CD14-positive monocyte (primary cell): ENCODE data around the gene SLCO3A1. TPM values are rescaled to one million over a fixed set of nuclear protein-coding genes. Genes with fewer than 3 reads are reported as not detected.
A peak's percentile ranks its signal among the peaks of the same experiment; 100 is the strongest.

ENCODE experiments used
- DNase-seq, 3 donors: peaks; one replicate each; pipeline ENCODE4 v3.0.0-alpha.2; 2011 to 2022
- H2AFZ ChIP-seq: 2 replicates; pipeline ENCODE4 v1.6.0; 2012; ENCODE audit warnings: mild to moderate bottlenecking, low read depth, low read length, inconsistent platforms; ENCODE audit not compliant: insufficient read depth, poor library complexity, severe bottlenecking
- H3K27ac ChIP-seq, 2 donors: 1 replicate in 1 of 2; 2 replicates in 1 of 2; pipeline ENCODE4 v1.5.1; 2012 to 2013; ENCODE audit warnings: low read length in 2 of 2, control low read depth in 1 of 2, inconsistent platforms in 1 of 2, low read depth in 1 of 2, mild to moderate bottlenecking in 1 of 2
- H3K27me3 ChIP-seq, 2 donors: one replicate each; pipeline versions ENCODE4 v1.6.0 to v1.6.1; 2011 to 2013; ENCODE audit warnings: low read length in 2 of 2; ENCODE audit not compliant: control insufficient read depth in 2 of 2, insufficient read depth in 2 of 2
- H3K36me3 ChIP-seq, 2 donors: replicated peaks in 1 of 2; 1 replicate in 1 of 2; 2 replicates in 1 of 2; pipeline versions ENCODE4 v1.5.1 to v1.6.1; 2012 to 2013; ENCODE audit warnings: low read length in 2 of 2, control low read depth in 1 of 2, inconsistent platforms in 1 of 2, mild to moderate bottlenecking in 1 of 2; ENCODE audit not compliant: insufficient read depth in 2 of 2, control insufficient read depth in 1 of 2
- H3K4me1 ChIP-seq, 2 donors: 1 replicate in 1 of 2; 2 replicates in 1 of 2; pipeline versions ENCODE4 v1.5.1 to v1.6.1; 2012 to 2013; ENCODE audit warnings: low read length in 2 of 2, control low read depth in 1 of 2, inconsistent platforms in 1 of 2, mild to moderate bottlenecking in 1 of 2, moderate library complexity in 1 of 2; ENCODE audit not compliant: insufficient read depth in 2 of 2, control insufficient read depth in 1 of 2
- H3K4me2 ChIP-seq: replicated peaks from 2 replicates; pipeline ENCODE3; 2012; ENCODE audit warnings: low read length, moderate library complexity, mild to moderate bottlenecking; ENCODE audit not compliant: poor library complexity, severe bottlenecking; ENCODE audit errors: extremely low read depth
- H3K4me3 ChIP-seq, 3 experiments: fragments of 200-600 bp in 1 of 3; sonication (generic) in 1 of 3; replicated peaks in 1 of 3; 1 replicate in 2 of 3; 2 replicates in 1 of 3; pipeline ENCODE4 v1.5.1; 2011 to 2013; ENCODE audit warnings: low read length in 3 of 3, mild to moderate bottlenecking in 3 of 3, control low read depth in 2 of 3, low read depth in 2 of 3, inconsistent platforms in 1 of 3, moderate library complexity in 1 of 3
- H3K79me2 ChIP-seq: 2 replicates; pipeline ENCODE4 v1.6.0; 2012; ENCODE audit warnings: mild to moderate bottlenecking, control low read depth, inconsistent platforms, low read length, moderate library complexity; ENCODE audit not compliant: insufficient read depth
- H3K9ac ChIP-seq: 2 replicates; pipeline ENCODE4 v1.6.0; 2017; ENCODE audit warnings: low read length, mild to moderate bottlenecking; ENCODE audit not compliant: insufficient read depth, poor library complexity, severe bottlenecking
- H3K9me3 ChIP-seq, 2 donors: replicated peaks in 1 of 2; 1 replicate in 1 of 2; 2 replicates in 1 of 2; pipeline versions ENCODE4 v1.5.1 to v1.6.1; 2012 to 2013; ENCODE audit warnings: low read length in 2 of 2, control low read depth in 1 of 2; ENCODE audit not compliant: control insufficient read depth in 1 of 2, insufficient read depth in 1 of 2
- H4K20me1 ChIP-seq: 2 replicates; pipeline ENCODE4 v1.6.0; 2012; ENCODE audit warnings: mild to moderate bottlenecking, low read length, control low read depth, moderate library complexity; ENCODE audit not compliant: insufficient read depth
- H3K27ac Mint-ChIP-seq, 7 donors: one replicate each; pipeline ENCODE4 v1.8.0; 2020; ENCODE audit warnings: mild to moderate bottlenecking in 7 of 7, mixed read lengths in 7 of 7, moderate library complexity in 6 of 7, inconsistent platforms in 2 of 7
- H3K27me3 Mint-ChIP-seq, 3 donors: one replicate each; pipeline ENCODE4 v1.8.0; 2021 to 2022; ENCODE audit warnings: low read depth in 3 of 3, mild to moderate bottlenecking in 3 of 3, mixed read lengths in 3 of 3, moderate library complexity in 3 of 3, inconsistent platforms in 1 of 3
- H3K36me3 Mint-ChIP-seq, 2 donors: one replicate each; pipeline ENCODE4 v1.8.0; 2020; ENCODE audit warnings: mixed read lengths in 2 of 2, inconsistent platforms in 1 of 2, mild to moderate bottlenecking in 1 of 2
- H3K4me1 Mint-ChIP-seq: one replicate; pipeline ENCODE4 v1.8.0; 2020; ENCODE audit warnings: mild to moderate bottlenecking, mixed read lengths
- H3K4me3 Mint-ChIP-seq, 2 donors: one replicate each; pipeline ENCODE4 v1.8.0; 2020; ENCODE audit warnings: mild to moderate bottlenecking in 2 of 2, mixed read lengths in 2 of 2, moderate library complexity in 1 of 2
- H3K9me3 Mint-ChIP-seq, 7 donors: one replicate each; pipeline ENCODE4 v1.8.0; 2020 to 2022; ENCODE audit warnings: mixed read lengths in 7 of 7, mild to moderate bottlenecking in 6 of 7, moderate library complexity in 6 of 7, inconsistent platforms in 2 of 7
- CTCF ChIP-seq: fragments of 200-600 bp; IDR thresholded peaks from one replicate; pipeline ENCODE4 v1.8.0; 2022; ENCODE audit warnings: antibody characterized with exemption, mild to moderate bottlenecking
- WGBS: methylation state at CpG from one replicate; pipeline ENCODE4 v1.1.5; 2013; ENCODE audit warnings: missing lambda C conversion rate; ENCODE audit not compliant: insufficient coverage; 5-methylcytosine and 5-hydroxymethylcytosine counted together
- intact Hi-C, 2 donors: fragments of 100-400 bp; cut with micrococcal nuclease; formaldehyde crosslinking; loops; one replicate each; pipeline versions ENCODE4 v1.15.0 to v1.15.1; 2023
- polyA plus RNA-seq, 3 donors: library from polyadenylated mRNA; depleted of rRNA in 1 of 3; unstranded in 2 of 3; stranded (reverse) in 1 of 3; fragments of 300-500 nt in 2 of 3; fragments of >200 nt in 1 of 3; fragmentation: Illumina TruSeq in 2 of 3; gene quantifications; 1 replicate in 2 of 3; 2 replicates in 1 of 3; pipeline ENCODE4 v1.2.3, GENCODE V29; 2012 to 2021

The SLCO3A1 gene
- polyA plus RNA-seq, 3 donors: 53.7 to 76.2 (median 62.8) TPM

- Histone ChIP-seq H3K9me3 (no peaks in the 10 kb centered on the region), H3K27ac (peak overlapping the region; percentile 93 to 98), H3K27me3 (no peaks in the 10 kb centered on the region), H3K4me3 (peak overlapping the region; percentile 11 to 54 (median 17)), H3K9ac (peak overlapping the region; percentile 57), H4K20me1 (peaks cover 90% of the 10 kb centered on the region), H3K4me1 (peaks cover 98 to 100% of the 10 kb centered on the region in 2 donors), H3K36me3 (no peaks in the 10 kb centered on the region), H2AFZ (no peak overlapping the region), H3K79me2 (peaks cover 94% of the 10 kb centered on the region), H3K4me2 (peak overlapping the region; percentile 65)
- peaks cover 0 to 2% (median 2%) of the 10 kb centered on the region in 3 donors for H3K27me3 Mint-ChIP-seq
- DNase-seq: peak in 2 of 3 donors; percentile 32 to 79
- intact Hi-C loops: loop anchor here (5.0 to 10.0 kb wide), 3 partner anchors 92 to 131 kb away; partner anchors contain the start of gene SLCO3A1 (in 1 of the 2)
- WGBS: 66% methylated on average over 6 of the region's 16 CpGs
- peak; percentile 12 for TF ChIP-seq CTCF
- peaks cover 0 to 7% of the 10 kb centered on the region in 2 donors for H3K36me3 Mint-ChIP-seq
- H3K4me3 Mint-ChIP-seq: peak overlapping the region; percentile 68 to 80
- H3K4me1 Mint-ChIP-seq: peaks cover 100% of the 10 kb centered on the region
- no peaks in the 10 kb centered on the region for H3K9me3 Mint-ChIP-seq
- peak overlapping the region; percentile 97 to 100 (median 99) for H3K27ac Mint-ChIP-seq
Measured at GRCh38 chr15:91946581-91947292, 93.2 kb downstream of the SLCO3A1 start.

GRCh38 chr15:91947293-91947679 is 93.8 kb downstream of the SLCO3A1 start:
- intact Hi-C loops: loop anchor here (5.0 to 10.0 kb wide), 3 partner anchors 92 to 130 kb away; partner anchors contain the start of gene SLCO3A1 (in 1 of the 2)
- peaks cover 94% of the 10 kb centered on the region for H3K79me2 ChIP-seq
- H3K4me3 ChIP-seq: peak overlapping the region; percentile 11 to 54 (median 17)
- 0% methylated on average over 4 of the region's 7 CpGs for WGBS
- H3K4me2 ChIP-seq: peak overlapping the region; percentile 65
- H3K36me3 ChIP-seq: no peaks in the 10 kb centered on the region
- H3K4me1 ChIP-seq: peaks cover 98 to 100% of the 10 kb centered on the region in 2 donors
- peaks cover 92% of the 10 kb centered on the region for H4K20me1 ChIP-seq
- TF ChIP-seq CTCF: no peak
- Mint-ChIP-seq H3K4me1 (peaks cover 100% of the 10 kb centered on the region), H3K4me3 (peak overlapping the region; percentile 68 to 80), H3K27me3 (peaks cover 0 to 2% (median 2%) of the 10 kb centered on the region in 3 donors), H3K27ac (peak overlapping the region; percentile 97 to 100 (median 99)), H3K36me3 (peaks cover 0 to 7% of the 10 kb centered on the region in 2 donors), H3K9me3 (no peaks in the 10 kb centered on the region)
- H3K27ac ChIP-seq: peak overlapping the region; percentile 93 to 98
- H3K27me3 ChIP-seq: no peaks in the 10 kb centered on the region
- no peak overlapping the region for H2AFZ ChIP-seq
- no peaks in the 10 kb centered on the region for H3K9me3 ChIP-seq
- H3K9ac ChIP-seq: peak overlapping the region; percentile 57
- DNase-seq: peak; percentile 82 to 94 (median 88)
